Body of pancreas (tissue), 4 donors: ENCODE measurements around the gene COMMD3.

Experiments used
- POLR2A ChIP-seq, 3 donors: fragments of 450-650 bp; IDR thresholded peaks; one replicate each; pipeline ENCODE4 v1.6.1; 2016; ENCODE audit warnings: antibody characterized with exemption in 3 of 3, mild to moderate bottlenecking in 2 of 3
- TF ChIP-seq, protein P1 (sequence below), 7 experiments: fragments of 450-650 bp in 4 of 7; fragments of 200-600 bp in 3 of 7; sonication (generic) in 3 of 7; IDR thresholded peaks; one replicate each; pipeline ENCODE4 v1.5.1; 2016 to 2019; ENCODE audit warnings: antibody characterized with exemption in 7 of 7

DNA sequence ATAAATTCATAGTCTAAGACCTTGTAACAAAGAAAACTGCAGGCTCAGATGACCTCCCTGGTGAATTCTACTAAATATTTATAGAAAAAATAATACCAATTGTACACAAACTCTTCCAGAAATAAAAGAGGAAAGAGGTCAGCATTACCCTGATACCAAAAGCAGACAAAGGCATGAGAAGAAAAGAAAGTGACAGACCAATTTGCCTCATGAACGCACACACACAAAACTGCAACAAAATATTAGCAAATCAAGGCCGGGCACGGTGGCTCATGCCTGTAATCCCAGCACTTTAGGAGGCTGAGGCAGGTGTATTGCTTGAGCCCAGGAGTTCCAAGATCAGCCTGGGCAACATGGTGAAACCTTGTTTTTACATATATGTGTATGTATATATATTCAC is 12.7 kb upstream of the COMMD3 start:
- TF ChIP-seq, protein P1, sequence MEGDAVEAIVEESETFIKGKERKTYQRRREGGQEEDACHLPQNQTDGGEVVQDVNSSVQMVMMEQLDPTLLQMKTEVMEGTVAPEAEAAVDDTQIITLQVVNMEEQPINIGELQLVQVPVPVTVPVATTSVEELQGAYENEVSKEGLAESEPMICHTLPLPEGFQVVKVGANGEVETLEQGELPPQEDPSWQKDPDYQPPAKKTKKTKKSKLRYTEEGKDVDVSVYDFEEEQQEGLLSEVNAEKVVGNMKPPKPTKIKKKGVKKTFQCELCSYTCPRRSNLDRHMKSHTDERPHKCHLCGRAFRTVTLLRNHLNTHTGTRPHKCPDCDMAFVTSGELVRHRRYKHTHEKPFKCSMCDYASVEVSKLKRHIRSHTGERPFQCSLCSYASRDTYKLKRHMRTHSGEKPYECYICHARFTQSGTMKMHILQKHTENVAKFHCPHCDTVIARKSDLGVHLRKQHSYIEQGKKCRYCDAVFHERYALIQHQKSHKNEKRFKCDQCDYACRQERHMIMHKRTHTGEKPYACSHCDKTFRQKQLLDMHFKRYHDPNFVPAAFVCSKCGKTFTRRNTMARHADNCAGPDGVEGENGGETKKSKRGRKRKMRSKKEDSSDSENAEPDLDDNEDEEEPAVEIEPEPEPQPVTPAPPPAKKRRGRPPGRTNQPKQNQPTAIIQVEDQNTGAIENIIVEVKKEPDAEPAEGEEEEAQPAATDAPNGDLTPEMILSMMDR (IDR thresholded peaks at IDR 0.05) = no peak
- TF ChIP-seq POLR2A (IDR thresholded peaks at IDR 0.05) = no peak
